Epithelial cell of esophagus (primary cell): ENCODE results near the gene COX8C.

Experiments used
- DNase-seq: peaks from one replicate; pipeline ENCODE4 v3.0.0; 2010; ENCODE audit warnings: low read depth
- H3K4me3 ChIP-seq: 2 replicates; pipeline ENCODE4 v1.5.1; 2011; ENCODE audit warnings: mild to moderate bottlenecking, low read length, control low read depth
- CTCF ChIP-seq: IDR thresholded peaks from 2 replicates; pipeline ENCODE4 v1.5.1; 2011; ENCODE audit warnings: low read depth, mild to moderate bottlenecking, low read length, control low read depth, inconsistent platforms; ENCODE audit not compliant: insufficient read depth; ENCODE audit errors: missing control alignments

Gene COX8C

GRCh38 chr14:93396456-93396855 is 49.5 kb downstream of the COX8C start:
- no peak for TF ChIP-seq CTCF
- no peak for DNase-seq
- H3K4me3 ChIP-seq: no peak overlapping the region
